Omental fat pad (tissue), 4 donors: Measurements from ENCODE around the gene PANK1. TPM values are rescaled to one million over a fixed set of nuclear protein-coding genes. Genes with fewer than 3 reads are reported as not detected.

Experiments used
- ATAC-seq: fragments of 150-250 bp; one replicate; pipeline ENCODE4 v1.9.1; 2016; ENCODE audit warnings: mild to moderate bottlenecking, moderate library complexity; ENCODE audit not compliant: low FRiP score
- DNase-seq: peaks from one replicate; pipeline ENCODE4 v3.0.0-alpha.2; 2019; ENCODE audit warnings: low spot score
- total RNA-seq, 4 donors: library from RNA; depleted of rRNA; stranded (reverse); fragments of >200 nt; gene quantifications; one replicate each; pipeline ENCODE4 v1.1.0, GENCODE V29; 2016
- TF ChIP-seq, protein P1 (sequence below), 3 donors: fragments of 450-650 bp; IDR thresholded peaks; one replicate each; pipeline ENCODE4 v1.5.1; 2016 to 2017; ENCODE audit warnings: antibody characterized with exemption in 3 of 3, mild to moderate bottlenecking in 3 of 3, moderate library complexity in 2 of 3

The PANK1 gene
- total RNA-seq, 4 donors from 2014 or later = 0.74 to 5.7 (median 3.5) TPM

DNA sequence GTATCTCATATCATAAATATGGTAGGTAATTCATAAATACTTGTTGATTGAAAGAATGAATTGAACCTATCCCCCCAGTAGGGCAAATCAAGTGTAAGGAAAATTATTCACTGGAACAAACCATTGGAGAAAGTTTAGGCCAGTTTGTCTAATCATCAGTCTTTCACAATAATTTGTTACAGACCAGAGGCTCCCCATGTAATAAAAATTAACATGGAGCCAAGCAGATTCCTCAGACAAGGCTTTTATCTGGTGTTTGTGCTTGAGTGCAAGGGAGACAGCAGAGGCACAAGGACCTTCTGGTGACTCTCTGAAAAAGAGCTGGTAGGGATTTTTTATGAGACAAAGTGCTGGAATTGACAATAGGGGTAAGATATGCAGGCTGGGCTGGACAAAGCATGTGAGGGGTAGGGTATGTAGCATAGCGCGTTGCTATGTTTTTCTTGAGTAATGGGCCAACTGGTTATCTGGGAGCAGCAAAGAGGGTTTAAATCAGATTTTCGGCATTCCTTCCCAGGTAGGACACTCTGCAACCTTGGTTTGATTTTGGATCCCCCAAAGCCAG lies 7.8 kb upstream of the PANK1 start:
- no peak for DNase-seq
- TF ChIP-seq, protein P1, sequence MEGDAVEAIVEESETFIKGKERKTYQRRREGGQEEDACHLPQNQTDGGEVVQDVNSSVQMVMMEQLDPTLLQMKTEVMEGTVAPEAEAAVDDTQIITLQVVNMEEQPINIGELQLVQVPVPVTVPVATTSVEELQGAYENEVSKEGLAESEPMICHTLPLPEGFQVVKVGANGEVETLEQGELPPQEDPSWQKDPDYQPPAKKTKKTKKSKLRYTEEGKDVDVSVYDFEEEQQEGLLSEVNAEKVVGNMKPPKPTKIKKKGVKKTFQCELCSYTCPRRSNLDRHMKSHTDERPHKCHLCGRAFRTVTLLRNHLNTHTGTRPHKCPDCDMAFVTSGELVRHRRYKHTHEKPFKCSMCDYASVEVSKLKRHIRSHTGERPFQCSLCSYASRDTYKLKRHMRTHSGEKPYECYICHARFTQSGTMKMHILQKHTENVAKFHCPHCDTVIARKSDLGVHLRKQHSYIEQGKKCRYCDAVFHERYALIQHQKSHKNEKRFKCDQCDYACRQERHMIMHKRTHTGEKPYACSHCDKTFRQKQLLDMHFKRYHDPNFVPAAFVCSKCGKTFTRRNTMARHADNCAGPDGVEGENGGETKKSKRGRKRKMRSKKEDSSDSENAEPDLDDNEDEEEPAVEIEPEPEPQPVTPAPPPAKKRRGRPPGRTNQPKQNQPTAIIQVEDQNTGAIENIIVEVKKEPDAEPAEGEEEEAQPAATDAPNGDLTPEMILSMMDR (IDR thresholded peaks at IDR 0.05) = no peak
- ATAC-seq = no peak

DNA sequence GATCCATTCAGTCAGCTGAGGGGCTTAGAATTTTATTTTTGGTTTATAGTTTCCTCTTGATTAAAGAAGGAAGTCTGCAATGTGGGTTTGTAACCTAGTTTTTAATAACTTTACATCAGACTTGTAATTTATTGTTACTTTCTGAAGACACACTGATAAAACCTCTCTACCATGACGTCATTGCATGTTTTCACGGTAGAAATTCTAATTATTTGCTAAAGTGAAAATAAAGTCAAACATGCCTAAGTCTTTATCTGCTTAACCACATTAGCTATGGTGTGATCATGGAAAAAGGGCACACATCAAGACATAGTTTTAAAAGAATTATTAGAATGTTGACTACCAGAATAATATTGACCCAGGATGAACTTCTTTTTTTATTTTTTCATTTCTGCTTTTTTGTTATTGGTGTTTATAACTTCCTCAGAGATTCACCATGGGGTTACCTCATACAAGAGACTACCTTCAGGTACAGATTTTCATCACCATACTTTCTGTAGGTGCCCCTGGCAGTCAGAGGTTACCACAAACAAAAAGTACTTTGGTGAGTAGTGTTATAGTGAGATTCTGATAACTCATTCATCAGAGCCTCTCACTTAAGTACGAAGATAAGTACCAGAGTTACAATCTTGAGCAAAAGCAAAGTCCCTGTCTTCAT lies 7.0 kb upstream of the PANK1 start:
- TF ChIP-seq, protein P1 (IDR thresholded peaks at IDR 0.05) = no peak
- no peak for ATAC-seq
- no peak for DNase-seq

DNA sequence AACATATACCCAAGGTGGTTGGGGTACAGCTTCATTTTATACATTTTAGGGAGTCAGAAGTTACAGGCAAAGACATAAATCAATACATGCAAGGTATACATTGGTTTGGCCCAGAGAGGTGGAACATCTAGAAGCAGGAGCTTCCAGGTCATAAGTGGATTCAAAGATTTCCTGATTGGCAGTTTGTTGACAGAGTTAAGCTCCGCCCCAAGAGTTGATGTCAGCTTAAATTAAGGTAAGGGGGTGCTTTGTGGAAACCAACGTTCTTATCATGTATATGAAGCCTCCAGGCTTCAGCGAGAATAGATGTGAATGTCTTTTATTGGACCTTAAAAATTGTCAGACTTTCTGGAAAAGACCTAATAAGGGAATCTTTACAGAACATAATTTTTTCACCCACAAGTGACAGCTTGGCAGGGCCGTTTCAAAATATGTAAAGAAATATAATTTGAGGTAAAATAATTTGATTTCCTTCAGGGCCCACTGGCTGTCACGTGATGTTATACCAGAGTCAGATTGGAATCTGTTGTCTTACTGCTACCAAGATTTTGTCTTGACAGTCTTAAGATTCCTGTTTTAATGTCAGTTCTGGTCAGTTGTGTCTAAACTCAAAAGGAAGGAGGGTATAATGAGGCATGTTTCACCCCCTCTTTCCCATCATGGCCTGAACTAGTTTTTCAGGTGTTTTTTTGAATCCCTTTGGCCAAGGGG lies 6.3 kb upstream of the PANK1 start:
- no peak for DNase-seq
- no peak for ATAC-seq

DNA sequence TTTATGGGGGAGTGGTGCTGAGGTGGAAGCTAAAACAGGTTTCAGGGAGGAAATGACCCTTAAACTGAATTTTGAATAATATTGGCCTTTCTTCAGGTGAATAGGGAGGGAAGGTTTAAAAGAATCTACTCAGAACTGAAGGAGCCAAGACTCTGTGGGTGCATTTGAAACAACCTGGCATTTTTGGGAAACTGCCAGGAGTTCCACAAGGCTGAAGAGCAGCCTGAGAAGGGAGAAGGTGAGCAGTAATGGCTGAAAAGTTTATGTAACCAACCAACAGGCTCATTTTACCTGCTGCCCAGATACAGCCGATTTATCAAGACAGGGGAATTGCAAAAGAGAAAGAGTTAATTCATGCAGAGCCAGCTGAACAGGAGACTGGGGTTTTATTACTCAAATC lies 4.0 kb upstream of the PANK1 start:
- TF ChIP-seq, protein P1 (IDR thresholded peaks at IDR 0.05) = no peak
- ATAC-seq (no peak), DNase-seq (no peak)

More for the DNA sequence above, 6.3 kb upstream of the PANK1 start:
- TF ChIP-seq, protein P1 (IDR thresholded peaks at IDR 0.05) = no peak

DNA sequence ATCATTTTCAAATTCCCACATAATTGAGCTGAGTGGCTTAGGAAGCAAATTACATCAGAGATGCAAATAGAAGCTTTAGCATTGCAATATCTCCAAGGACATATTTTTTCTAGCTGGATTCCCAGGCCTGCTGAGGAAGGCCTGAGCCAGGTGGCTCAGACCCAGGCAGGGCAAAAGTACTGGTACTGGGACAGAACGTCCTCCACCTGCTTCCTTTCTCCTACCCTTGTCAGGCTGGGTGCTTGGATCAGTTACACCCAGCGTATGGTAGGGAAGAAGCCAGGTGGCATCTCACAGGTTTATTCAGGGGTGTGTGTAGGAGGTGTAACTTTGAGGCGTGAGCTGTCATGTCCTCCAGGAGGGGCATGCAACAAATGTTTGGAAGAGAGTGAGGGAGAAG lies 3.0 kb upstream of the PANK1 start:
- TF ChIP-seq, protein P1 (IDR thresholded peaks at IDR 0.05) = no peak
- no peak for ATAC-seq
- DNase-seq = no peak

DNA sequence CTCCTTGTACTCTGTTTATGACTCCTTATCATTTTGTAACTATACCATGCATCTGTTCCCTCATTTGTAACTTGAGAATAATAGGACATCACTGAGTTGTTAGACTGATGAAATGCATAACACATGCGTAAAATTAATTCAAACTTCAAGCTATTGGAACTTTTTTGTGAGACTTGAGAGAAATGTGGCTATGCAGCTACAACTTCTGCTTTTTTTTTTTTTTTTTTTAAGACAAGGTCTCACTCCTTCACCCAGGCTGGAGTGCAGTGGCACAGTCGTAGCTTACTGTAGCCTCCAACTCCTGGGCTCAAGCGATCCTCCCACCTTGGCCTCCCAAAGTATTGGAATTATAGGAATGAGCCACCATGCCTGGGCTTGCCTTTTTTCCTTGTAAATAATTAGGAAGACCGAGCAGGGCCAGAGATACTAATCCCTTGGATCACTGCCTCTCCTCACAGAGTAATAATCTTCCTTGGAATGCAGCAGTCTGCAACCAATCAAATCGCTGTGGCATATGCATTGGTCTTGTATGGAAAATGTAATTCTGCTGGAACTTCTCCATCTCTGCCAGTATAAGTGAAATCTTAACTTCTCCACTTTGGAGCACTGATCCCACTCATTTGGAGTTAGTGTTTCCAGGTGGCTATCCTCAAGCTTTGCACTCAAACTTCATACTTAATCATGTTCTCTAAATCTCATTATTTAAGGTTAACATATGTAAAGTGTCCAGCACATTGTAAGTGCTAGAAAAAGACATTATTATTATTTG lies 2.0 kb upstream of the PANK1 start:
- DNase-seq (no peak), ATAC-seq (no peak)
- TF ChIP-seq, protein P1 (IDR thresholded peaks at IDR 0.05) = no peak
